IMR-90 (cell line): ENCODE data around the gene COG2.

Experiments
- MAZ ChIP-seq: IDR thresholded peaks from 2 replicates; pipeline ENCODE4 v1.6.1; 2012; ENCODE audit warnings: low read depth, mild to moderate bottlenecking, low read length, improper control_type of control experiment, moderate library complexity, borderline replicate concordance
- POLR2A ChIP-seq: IDR thresholded peaks from 2 replicates; pipeline ENCODE4 v1.6.1; 2012; ENCODE audit warnings: mild to moderate bottlenecking, low read depth, low read length
- TF ChIP-seq, protein P1 (sequence below): conservative IDR thresholded peaks from 2 replicates; pipeline ENCODE4 v1.5.1; 2012; ENCODE audit warnings: mild to moderate bottlenecking, low read depth, low read length, improper control_type of control experiment

DNA sequence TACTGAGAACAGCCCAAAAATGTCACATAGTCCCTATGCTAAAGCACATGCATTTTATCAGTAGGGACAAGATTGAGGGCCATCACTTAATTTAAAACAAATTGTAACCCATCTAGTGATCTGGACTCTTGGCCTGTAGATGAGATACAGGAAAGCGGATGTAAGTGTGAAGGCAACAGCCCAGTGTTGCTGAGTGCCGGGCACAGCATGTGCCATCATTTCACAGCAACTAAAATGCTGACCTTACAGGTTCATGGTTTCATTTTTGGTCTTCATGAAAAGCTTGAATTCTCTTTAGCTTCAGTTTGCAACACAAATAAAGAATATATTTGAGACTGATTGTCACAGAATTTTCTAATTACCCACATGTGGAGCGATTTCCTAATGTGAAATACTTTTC, 5.8 kb downstream of the COG2 start:
- TF ChIP-seq POLR2A, result no peak
- no peak for TF ChIP-seq MAZ
- TF ChIP-seq, protein P1, sequence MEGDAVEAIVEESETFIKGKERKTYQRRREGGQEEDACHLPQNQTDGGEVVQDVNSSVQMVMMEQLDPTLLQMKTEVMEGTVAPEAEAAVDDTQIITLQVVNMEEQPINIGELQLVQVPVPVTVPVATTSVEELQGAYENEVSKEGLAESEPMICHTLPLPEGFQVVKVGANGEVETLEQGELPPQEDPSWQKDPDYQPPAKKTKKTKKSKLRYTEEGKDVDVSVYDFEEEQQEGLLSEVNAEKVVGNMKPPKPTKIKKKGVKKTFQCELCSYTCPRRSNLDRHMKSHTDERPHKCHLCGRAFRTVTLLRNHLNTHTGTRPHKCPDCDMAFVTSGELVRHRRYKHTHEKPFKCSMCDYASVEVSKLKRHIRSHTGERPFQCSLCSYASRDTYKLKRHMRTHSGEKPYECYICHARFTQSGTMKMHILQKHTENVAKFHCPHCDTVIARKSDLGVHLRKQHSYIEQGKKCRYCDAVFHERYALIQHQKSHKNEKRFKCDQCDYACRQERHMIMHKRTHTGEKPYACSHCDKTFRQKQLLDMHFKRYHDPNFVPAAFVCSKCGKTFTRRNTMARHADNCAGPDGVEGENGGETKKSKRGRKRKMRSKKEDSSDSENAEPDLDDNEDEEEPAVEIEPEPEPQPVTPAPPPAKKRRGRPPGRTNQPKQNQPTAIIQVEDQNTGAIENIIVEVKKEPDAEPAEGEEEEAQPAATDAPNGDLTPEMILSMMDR, result no peak
